Aorta (tissue), 5 donors: Measurements from ENCODE around the gene MTCL3.

Experiments
- ATAC-seq: fragments of 200-7000 bp; cut with Tn5 transposase; one replicate; pipeline ENCODE4 v1.9.1; 2022; ENCODE audit warnings: moderate library complexity; ENCODE audit not compliant: low FRiP score
- DNase-seq, 2 donors: peaks; one replicate each; pipeline ENCODE4 v3.0.0-alpha.2; 2020
- H3K27ac ChIP-seq, 2 donors: one replicate each; pipeline ENCODE4 v1.5.1; 2013; ENCODE audit warnings: low read length in 2 of 2, mild to moderate bottlenecking in 2 of 2, moderate library complexity in 2 of 2, control low read depth in 1 of 2, inconsistent platforms in 1 of 2, low read depth in 1 of 2
- H3K27me3 ChIP-seq, 2 donors: one replicate each; pipeline ENCODE4 v1.6.1; 2013; ENCODE audit warnings: control low read depth in 1 of 2, low read length in 1 of 2, mild to moderate bottlenecking in 1 of 2, moderate library complexity in 1 of 2; ENCODE audit not compliant: insufficient read depth in 2 of 2, control insufficient read depth in 1 of 2
- H3K36me3 ChIP-seq, 2 donors: one replicate each; pipeline ENCODE4 v1.6.1; 2013; ENCODE audit warnings: control low read depth in 1 of 2, low read length in 1 of 2, mild to moderate bottlenecking in 1 of 2; ENCODE audit not compliant: insufficient read depth in 2 of 2, control insufficient read depth in 1 of 2
- H3K4me1 ChIP-seq, 2 donors: one replicate each; pipeline ENCODE4 v1.6.1; 2013; ENCODE audit warnings: low read length in 2 of 2, control low read depth in 1 of 2, mild to moderate bottlenecking in 1 of 2, moderate library complexity in 1 of 2; ENCODE audit not compliant: insufficient read depth in 2 of 2, control insufficient read depth in 1 of 2
- H3K4me3 ChIP-seq, 2 donors: one replicate each; pipeline ENCODE4 v1.5.1; 2013; ENCODE audit warnings: low read length in 2 of 2, control low read depth in 1 of 2, mild to moderate bottlenecking in 1 of 2
- H3K9me3 ChIP-seq: one replicate; pipeline ENCODE4 v1.6.1; 2013; ENCODE audit warnings: mild to moderate bottlenecking, low read length; ENCODE audit not compliant: control insufficient read depth
- WGBS, 2 donors: extraction: QIAGEN DNeasy Blood & Tissue Kit; methylation state at CpG; one replicate each; pipeline ENCODE4 v1.1.7; 2013; 5-methylcytosine and 5-hydroxymethylcytosine counted together
- intact Hi-C, 2 donors: fragments of 100-400 bp; cut with DNase I; formaldehyde crosslinking; loops; one replicate each; pipeline versions ENCODE4 v1.14.2 to v1.15.0; 2022
- donor health status: healthy with polysubstance abuse.
- donor health status: Bipolar disorder and iron deficiency.
- donor health status: DM: no; HTN: no; CAD: no.
- donor health status: DM: no; HTN: no; CAD: no.
- donor health status: DM: yes; HTN: yes; CAD: no.

The MTCL3 gene

GRCh38 chr6:127547904-127548649 lies 28.9 kb upstream of the MTCL3 start:
- DNase-seq (no peak), ATAC-seq (no peak)
- Histone ChIP-seq H3K27ac (no peak overlapping the region), H3K9me3 (no peaks in the 10 kb centered on the region), H3K36me3 (no peaks in the 10 kb centered on the region), H3K4me1 (peaks cover 0 to 2% of the 10 kb centered on the region in 2 donors), H3K4me3 (no peak overlapping the region), H3K27me3 (no peaks in the 10 kb centered on the region)
- intact Hi-C loops: no loop called here
- WGBS, 2 donors: 26 to 40% methylated on average over 2 of the region's 2 CpGs

GRCh38 chr6:127547215-127547614 lies 28.1 kb upstream of the MTCL3 start:
- ATAC-seq (no peak), DNase-seq (no peak)
- no peak overlapping the region for H3K27ac ChIP-seq
- no peaks in the 10 kb centered on the region for H3K36me3 ChIP-seq
- H3K27me3 ChIP-seq: no peaks in the 10 kb centered on the region
- intact Hi-C loops: no loop called here
- H3K9me3 ChIP-seq: no peaks in the 10 kb centered on the region
- WGBS, 2 donors: 23 to 24% methylated on average over 1 of the region's 1 CpG
- H3K4me1 ChIP-seq: peaks cover 0 to 2% of the 10 kb centered on the region in 2 donors
- H3K4me3 ChIP-seq: no peak overlapping the region

GRCh38 chr6:127539272-127539671 lies 20.1 kb upstream of the MTCL3 start:
- H3K36me3 ChIP-seq: no peaks in the 10 kb centered on the region
- H3K4me1 ChIP-seq: no peaks in the 10 kb centered on the region
- no peaks in the 10 kb centered on the region for H3K27me3 ChIP-seq
- DNase-seq (no peak), ATAC-seq (no peak)
- intact Hi-C loops: loop anchor here (2.0 to 5.0 kb wide), 2 partner anchors 74 to 237 kb away; no protein-coding TSS in a partner anchor
- H3K9me3 ChIP-seq: no peaks in the 10 kb centered on the region
- WGBS, 2 donors: 29 to 31% methylated on average over 2 of the region's 2 CpGs
- H3K27ac ChIP-seq: no peak overlapping the region
- H3K4me3 ChIP-seq: no peak overlapping the region

- H3K36me3 ChIP-seq: no peaks in the 10 kb centered on the region
- 37 to 59% methylated on average over 2 of the region's 2 CpGs for WGBS, 2 donors
- intact Hi-C loops: loop anchor here (2.0 to 5.0 kb wide), 2 partner anchors 74 to 237 kb away; no protein-coding TSS in a partner anchor
- no peak overlapping the region for H3K27ac ChIP-seq
- no peak overlapping the region for H3K4me3 ChIP-seq
- H3K4me1 ChIP-seq: no peaks in the 10 kb centered on the region
- H3K27me3 ChIP-seq: no peaks in the 10 kb centered on the region
- no peak for ATAC-seq
- no peak for DNase-seq
- no peaks in the 10 kb centered on the region for H3K9me3 ChIP-seq
Observed at GRCh38 chr6:127538750-127539264, 19.7 kb upstream of the MTCL3 start.

GRCh38 chr6:127533736-127534135 lies 14.6 kb upstream of the MTCL3 start:
- H3K9me3 ChIP-seq: no peaks in the 10 kb centered on the region
- ATAC-seq (no peak), DNase-seq (no peak)
- H3K36me3 ChIP-seq: no peaks in the 10 kb centered on the region
- no peak overlapping the region for H3K27ac ChIP-seq
- no peaks in the 10 kb centered on the region for H3K27me3 ChIP-seq
- intact Hi-C loops: no loop called here
- 59 to 64% methylated on average over 3 of the region's 3 CpGs for WGBS, 2 donors
- H3K4me1 ChIP-seq: no peaks in the 10 kb centered on the region
- no peak overlapping the region for H3K4me3 ChIP-seq

GRCh38 chr6:127533011-127533410 lies 13.9 kb upstream of the MTCL3 start:
- Histone ChIP-seq H3K27ac (no peak overlapping the region), H3K27me3 (no peaks in the 10 kb centered on the region), H3K36me3 (no peaks in the 10 kb centered on the region), H3K4me3 (no peak overlapping the region), H3K9me3 (no peaks in the 10 kb centered on the region), H3K4me1 (no peaks in the 10 kb centered on the region)
- ATAC-seq (no peak), DNase-seq (no peak)
- WGBS, 2 donors: 90% methylated on average over 1 of the region's 1 CpG
- intact Hi-C loops: no loop called here

GRCh38 chr6:127522714-127523113 lies 3.6 kb upstream of the MTCL3 start:
- Histone ChIP-seq H3K4me3 (no peak overlapping the region), H3K4me1 (no peaks in the 10 kb centered on the region), H3K36me3 (no peaks in the 10 kb centered on the region), H3K9me3 (no peaks in the 10 kb centered on the region), H3K27me3 (no peaks in the 10 kb centered on the region), H3K27ac (no peak overlapping the region)
- WGBS, 2 donors: 69 to 70% methylated on average over 1 of the region's 1 CpG
- intact Hi-C loops: no loop called here
- ATAC-seq: no peak
- DNase-seq: no peak

GRCh38 chr6:127520066-127520465 lies 931 bp upstream of the MTCL3 start:
- intact Hi-C loops: no loop called here
- 2 to 5% methylated on average over 2 of the region's 2 CpGs for WGBS, 2 donors
- H3K36me3 ChIP-seq: no peaks in the 10 kb centered on the region
- DNase-seq (no peak), ATAC-seq (no peak)
- H3K27me3 ChIP-seq: no peaks in the 10 kb centered on the region
- no peak overlapping the region for H3K4me3 ChIP-seq
- no peaks in the 10 kb centered on the region for H3K9me3 ChIP-seq
- no peak overlapping the region for H3K27ac ChIP-seq
- H3K4me1 ChIP-seq: no peaks in the 10 kb centered on the region

- Histone ChIP-seq H3K27me3 (no peaks in the 10 kb centered on the region), H3K4me3 (no peak overlapping the region), H3K27ac (no peak overlapping the region), H3K4me1 (no peaks in the 10 kb centered on the region), H3K36me3 (no peaks in the 10 kb centered on the region), H3K9me3 (no peaks in the 10 kb centered on the region)
- DNase-seq (no peak), ATAC-seq (no peak)
- 2 to 3% methylated on average over 10 of the region's 10 CpGs for WGBS, 2 donors
- intact Hi-C loops: loop anchor here in 1 of 2 donors (10.0 kb wide), 1 partner anchor 175 kb away; the partner anchor contains the start of gene ECHDC1
Observed at GRCh38 chr6:127519469-127519785, 292 bp upstream of the MTCL3 start.
